WERI-Rb-1 (cell line): ENCODE measurements around the gene ROM1.
"Not testable (repeated sequence)": the region's sequence is repeated elsewhere in the genome, so short reads cannot be mapped to it uniquely, and the experiment has no call there.

Source experiments
- DNase-seq: peaks from one replicate; pipeline ENCODE4 v3.0.0-alpha.2; 2020
- H3K27ac ChIP-seq: fragments of 250-450 bp; sonication (Bioruptor Pico); 2 replicates; pipeline ENCODE4 v1.5.1; 2020; ENCODE audit warnings: mild to moderate bottlenecking, moderate library complexity
- H3K27me3 ChIP-seq: fragments of 250-450 bp; sonication (Bioruptor Pico); 2 replicates; pipeline ENCODE4 v1.5.1; 2021; ENCODE audit warnings: mild to moderate bottlenecking, low read depth, moderate library complexity; ENCODE audit not compliant: insufficient read depth, severe bottlenecking
- H3K36me3 ChIP-seq: fragments of 250-450 bp; sonication (Bioruptor Pico); 2 replicates; pipeline ENCODE4 v1.5.1; 2020; ENCODE audit warnings: mild to moderate bottlenecking, moderate library complexity
- H3K4me3 ChIP-seq: 2 replicates; pipeline ENCODE4 v1.5.1; 2011; ENCODE audit warnings: low read depth, mild to moderate bottlenecking, control low read depth, low read length
- H3K9me3 ChIP-seq: fragments of 250-450 bp; sonication (Bioruptor Pico); 2 replicates; pipeline ENCODE4 v1.5.1; 2021; ENCODE audit warnings: mild to moderate bottlenecking, moderate library complexity; ENCODE audit not compliant: severe bottlenecking
- CTCF ChIP-seq: IDR thresholded peaks from 2 replicates; pipeline ENCODE4 v1.5.1; 2011; ENCODE audit warnings: low read depth, mild to moderate bottlenecking, control low read depth, inconsistent platforms, low read length

Gene ROM1

GRCh38 chr11:62648967-62649364, 35.9 kb downstream of the ROM1 start:
- peaks cover 38% of the 10 kb centered on the region for H3K36me3 ChIP-seq

GRCh38 chr11:62649486-62649885, 36.4 kb downstream of the ROM1 start:
- no peaks in the 10 kb centered on the region for H3K9me3 ChIP-seq
- H3K36me3 ChIP-seq = peaks cover 35% of the 10 kb centered on the region
- no peaks in the 10 kb centered on the region for H3K27me3 ChIP-seq
- no peak for DNase-seq
- no peak overlapping the region for H3K27ac ChIP-seq
- H3K4me3 ChIP-seq = no peak overlapping the region
- no peak for TF ChIP-seq CTCF

More at GRCh38 chr11:62648967-62649364, 35.9 kb downstream of the ROM1 start:
- no peak overlapping the region for H3K27ac ChIP-seq
- no peak for TF ChIP-seq CTCF
- no peak overlapping the region for H3K4me3 ChIP-seq
- H3K9me3 ChIP-seq = no peaks in the 10 kb centered on the region
- no peaks in the 10 kb centered on the region for H3K27me3 ChIP-seq
- no peak for DNase-seq

GRCh38 chr11:62650283-62650682, 37.2 kb downstream of the ROM1 start:
- H3K9me3 ChIP-seq, H3K4me3 ChIP-seq, H3K27me3 ChIP-seq, H3K27ac ChIP-seq, DNase-seq: not testable (repeated sequence)
- peaks cover 29% of the 10 kb centered on the region for H3K36me3 ChIP-seq

GRCh38 chr11:62652161-62653006, 39.3 kb downstream of the ROM1 start:
- Histone ChIP-seq H3K4me3 (peak overlapping the region; percentile 86), H3K9me3 (no peaks in the 10 kb centered on the region), H3K27me3 (no peaks in the 10 kb centered on the region), H3K27ac (peak overlapping the region; percentile 93), H3K36me3 (peaks cover 24% of the 10 kb centered on the region)
- no peak for DNase-seq
- TF ChIP-seq CTCF = no peak

GRCh38 chr11:62654297-62654696, 41.2 kb downstream of the ROM1 start:
- H3K27ac ChIP-seq = peak overlapping the region; percentile 5; the same call in 1 of the 2 replicates
- H3K27me3 ChIP-seq = no peaks in the 10 kb centered on the region
- no peak overlapping the region for H3K4me3 ChIP-seq
- no peaks in the 10 kb centered on the region for H3K9me3 ChIP-seq
- H3K36me3 ChIP-seq = peaks cover 6% of the 10 kb centered on the region
- no peak for DNase-seq
- TF ChIP-seq CTCF = no peak

- Histone ChIP-seq H3K27me3 (no peaks in the 10 kb centered on the region), H3K9me3 (no peaks in the 10 kb centered on the region), H3K4me3 (no peak overlapping the region), H3K27ac (no peak overlapping the region; the same call in 1 of the 2 replicates), H3K36me3 (peaks cover 13% of the 10 kb centered on the region)
- DNase-seq = no peak
- TF ChIP-seq CTCF = no peak
These were observed 43.9 kb downstream of the ROM1 start for GRCh38 chr11:62656796-62657429.
